Measurements from ENCODE around the gene MARK1.

- TF ChIP-seq ZBTB7A (IDR thresholded peaks at IDR 0.05; ENCODE audit: low read depth) (no peak), TAF1 (IDR thresholded peaks at IDR 0.05; ENCODE audit: low read depth) (no peak), REST (IDR thresholded peaks at IDR 0.05; ENCODE audit: low read depth) (no peak), CREB1 (IDR thresholded peaks at IDR 0.05; ENCODE audit: low read depth) (no peak), RAD21 (IDR thresholded peaks at IDR 0.05; ENCODE audit: low read depth) (no peak)
Observed at GRCh38 chr1:220703305-220703704, 175.4 kb downstream of the MARK1 start.

Measured in Ishikawa (cell line).